Peyer's patch (tissue), 4 donors: ENCODE results near the gene TMEM117.

Experiments used
- CTCF ChIP-seq, 6 experiments: fragments of 450-650 bp in 4 of 6; fragments of 200-600 bp in 2 of 6; sonication (generic) in 1 of 6; IDR thresholded peaks; one replicate each; pipeline ENCODE4 v1.5.1; 2017 to 2019; ENCODE audit warnings: antibody characterized with exemption in 6 of 6, mild to moderate bottlenecking in 3 of 6, moderate library complexity in 1 of 6
- POLR2A ChIP-seq, 2 donors: fragments of 450-650 bp; IDR thresholded peaks; one replicate each; pipeline ENCODE4 v1.5.1; 2017; ENCODE audit warnings: antibody characterized with exemption in 2 of 2, mild to moderate bottlenecking in 2 of 2, moderate library complexity in 2 of 2

DNA sequence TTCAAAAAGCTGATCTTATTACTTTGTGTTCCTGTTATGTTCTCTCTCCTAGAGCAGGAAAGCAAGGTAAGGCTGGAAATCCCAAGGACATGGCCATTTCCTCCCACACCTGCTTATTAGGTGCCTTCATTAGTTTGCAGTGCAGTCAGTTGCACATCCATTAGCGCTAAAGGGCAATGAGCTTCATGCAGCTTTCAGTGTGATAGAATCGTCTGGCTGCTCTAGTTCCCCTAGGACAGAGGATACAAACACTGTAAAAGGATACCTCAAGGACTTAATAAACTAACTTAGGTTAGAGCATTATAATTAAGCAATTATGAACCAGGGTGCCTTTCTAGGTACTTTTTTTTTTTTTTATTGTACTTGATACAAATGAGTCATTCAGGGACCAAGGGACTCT lies 21.1 kb downstream of the TMEM117 start:
- TF ChIP-seq CTCF (IDR thresholded peaks at IDR 0.05) (no peak), POLR2A (IDR thresholded peaks at IDR 0.05) (no peak)
